ENCODE results near the gene THRAP3.

GRCh38 chr1:36175137-36176095 lies 48.8 kb upstream of the THRAP3 start:
- TF ChIP-seq CTCF (conservative IDR thresholded peaks at IDR 0.05; ENCODE audit: low read depth, low read length) = no peak
- no peak for TF ChIP-seq EZH2 (IDR thresholded peaks at IDR 0.05; ENCODE audit: borderline replicate concordance, low read depth, low read length, poor library complexity, severe bottlenecking)
